ENCODE measurements around the gene NUDT8.
"Not testable (repeated sequence)": the region's sequence is repeated elsewhere in the genome, so short reads cannot be mapped to it uniquely, and the experiment has no call there.

Gene NUDT8

GRCh38 chr11:67641338-67642172 is 11.8 kb upstream of the NUDT8 start:
- DNase-seq (ENCODE audit: low spot score) = no peak

- DNase-seq (ENCODE audit: low spot score) = no peak
Observed at GRCh38 chr11:67640758-67641337, 11.1 kb upstream of the NUDT8 start.

DNA sequence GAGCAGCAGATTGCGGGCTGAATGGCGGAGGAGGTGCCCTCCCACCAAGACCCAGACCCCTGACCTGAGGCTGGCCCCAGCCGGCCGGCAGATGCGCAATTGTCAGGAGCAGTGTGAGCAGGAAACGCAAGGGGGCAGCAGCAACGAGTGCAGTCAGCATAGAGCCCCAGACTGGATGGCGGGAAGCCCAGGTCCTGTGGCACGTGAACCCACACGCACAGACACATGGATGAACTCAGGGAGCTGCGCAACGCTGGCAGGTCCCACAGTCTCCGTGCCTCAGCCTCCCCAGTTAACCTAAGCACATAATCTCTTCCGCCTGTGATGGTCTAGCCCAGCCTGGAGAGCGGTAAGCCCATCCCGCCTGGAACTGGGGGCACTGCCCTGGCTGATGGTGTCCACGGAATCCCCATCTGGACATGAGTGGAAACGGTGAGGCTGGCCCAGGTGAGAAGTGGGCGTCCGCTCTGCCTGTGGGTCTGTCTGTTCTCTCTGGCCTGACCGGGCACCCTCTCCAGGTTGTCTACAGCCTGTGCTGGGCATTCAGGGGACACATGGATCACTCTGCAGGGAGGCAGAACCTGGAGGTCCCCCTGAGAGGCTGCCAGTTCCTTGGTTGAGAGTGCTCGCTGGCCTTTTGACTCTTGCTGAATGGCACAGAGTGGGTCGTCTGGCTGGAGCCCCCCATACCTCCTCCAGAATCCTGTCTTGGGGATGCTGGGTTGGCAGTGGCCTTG is 10.5 kb upstream of the NUDT8 start:
- DNase-seq (ENCODE audit: low spot score) = peak; percentile 70

DNA sequence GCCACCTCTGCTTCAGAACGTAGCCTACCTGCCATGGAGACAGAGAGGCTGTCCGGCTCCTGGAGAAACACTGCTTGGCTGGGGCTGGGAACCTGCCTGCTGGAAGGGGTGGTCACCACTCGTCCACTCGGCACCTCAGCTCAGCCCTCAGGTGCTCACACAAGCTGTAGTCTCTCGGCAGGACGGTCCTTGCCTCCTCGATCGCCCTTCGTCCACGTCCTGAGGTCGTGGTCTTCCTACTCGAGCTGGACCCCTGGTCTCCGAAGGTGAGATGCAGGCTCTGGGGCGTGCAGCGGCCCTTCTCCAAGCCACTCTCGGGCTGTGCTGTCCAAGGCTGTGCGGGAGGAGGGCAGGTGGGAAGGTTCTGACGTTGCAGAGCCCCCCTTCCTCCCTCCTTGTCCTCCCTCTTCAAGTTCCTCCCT is 9.7 kb upstream of the NUDT8 start, which contains the start of gene TBX10:
Gene TBX10, minus strand, starts transcription at position 326 of the 422 bp plus-strand sequence. Its CDS starts 291 bp downstream, at position 35.
- no peak for DNase-seq (ENCODE audit: low spot score)

DNA sequence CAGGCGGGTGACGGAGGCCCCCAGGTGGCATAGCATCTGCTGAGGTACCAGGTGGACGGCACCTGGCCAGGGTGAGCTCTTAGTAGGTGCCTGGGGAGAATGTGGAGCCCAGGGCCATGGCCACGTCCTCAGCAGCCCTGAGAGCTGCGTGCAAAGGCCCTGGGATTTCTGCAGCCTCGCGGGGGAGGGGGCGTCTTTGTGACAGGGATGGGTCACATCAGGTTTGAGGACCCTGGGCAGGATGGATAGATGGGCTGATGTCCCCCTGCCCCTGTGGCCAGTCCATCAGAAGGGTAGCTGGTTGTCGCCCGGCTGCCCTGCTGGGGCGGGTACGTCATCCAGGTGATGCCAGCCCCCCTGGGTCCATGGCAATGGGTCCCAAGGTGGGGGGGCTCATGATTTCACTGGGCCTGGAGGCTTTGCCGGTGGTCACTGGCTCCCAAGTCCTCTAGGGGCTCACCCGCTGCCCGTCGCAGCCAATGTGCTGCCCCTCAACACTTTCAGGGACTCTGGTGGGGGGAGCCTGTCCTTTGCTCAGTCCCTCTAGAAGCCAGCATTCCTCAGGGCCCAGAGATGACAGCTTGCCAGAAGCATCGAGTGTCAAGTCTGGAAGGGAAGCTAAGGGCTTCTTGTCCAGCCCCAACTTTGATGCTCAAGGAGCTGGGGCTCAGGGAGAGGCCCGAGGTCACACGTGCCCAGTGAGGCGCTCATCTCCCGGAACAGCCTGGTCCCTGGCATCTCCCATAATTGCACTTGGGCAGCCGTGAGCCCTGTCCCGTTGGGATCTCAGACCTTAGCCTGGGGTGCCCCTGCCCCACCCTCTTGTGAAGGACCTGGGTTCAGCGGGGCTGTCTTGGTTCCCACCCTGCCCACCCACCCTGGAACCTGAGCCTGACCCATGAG is 9.0 kb upstream of the NUDT8 start:
- no peak for DNase-seq (ENCODE audit: low spot score)

- DNase-seq (ENCODE audit: low spot score) = not testable (repeated sequence)
Observed at GRCh38 chr11:67637441-67637840, 7.7 kb upstream of the NUDT8 start.

GRCh38 chr11:67636962-67637361 is 7.2 kb upstream of the NUDT8 start:
- no peak for DNase-seq (ENCODE audit: low spot score)

- DNase-seq (ENCODE audit: low spot score) = no peak
Observed at GRCh38 chr11:67635231-67635521, 5.4 kb upstream of the NUDT8 start.

- no peak for DNase-seq (ENCODE audit: low spot score)
Observed at GRCh38 chr11:67634366-67635230, 4.9 kb upstream of the NUDT8 start.

DNA sequence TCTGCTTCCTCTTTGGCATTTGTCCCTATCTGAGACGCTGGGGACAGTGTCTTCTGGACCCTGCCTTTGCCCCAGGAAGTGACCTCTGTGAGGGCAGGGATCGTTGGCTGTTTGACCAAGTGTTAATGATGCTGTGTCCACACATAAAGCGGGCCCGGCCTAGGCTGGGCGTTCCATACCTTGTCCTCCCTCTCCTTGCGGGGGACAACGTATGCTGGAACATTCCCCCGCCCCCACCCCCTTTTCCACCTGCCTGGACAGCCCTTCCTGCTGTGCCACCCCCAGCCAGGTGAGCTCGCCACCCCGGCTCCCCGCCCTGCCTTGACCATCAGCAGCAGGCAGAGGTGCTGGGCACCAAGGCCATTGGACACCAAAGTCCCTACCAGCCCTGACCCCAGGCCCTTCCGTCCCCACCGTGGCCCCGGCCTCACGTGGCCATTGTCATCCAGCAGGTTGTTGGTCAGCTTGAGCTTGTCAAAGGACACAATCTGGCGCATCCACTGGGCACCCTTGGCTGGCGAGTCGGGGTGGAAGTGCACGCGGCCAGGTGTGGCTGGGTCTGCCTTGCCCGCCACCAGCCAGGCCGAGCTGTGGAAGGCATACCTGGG is 4.1 kb upstream of the NUDT8 start:
- DNase-seq (ENCODE audit: low spot score) = no peak

- DNase-seq (ENCODE audit: low spot score) = no peak
Observed at GRCh38 chr11:67632982-67633755, 3.4 kb upstream of the NUDT8 start.

DNA sequence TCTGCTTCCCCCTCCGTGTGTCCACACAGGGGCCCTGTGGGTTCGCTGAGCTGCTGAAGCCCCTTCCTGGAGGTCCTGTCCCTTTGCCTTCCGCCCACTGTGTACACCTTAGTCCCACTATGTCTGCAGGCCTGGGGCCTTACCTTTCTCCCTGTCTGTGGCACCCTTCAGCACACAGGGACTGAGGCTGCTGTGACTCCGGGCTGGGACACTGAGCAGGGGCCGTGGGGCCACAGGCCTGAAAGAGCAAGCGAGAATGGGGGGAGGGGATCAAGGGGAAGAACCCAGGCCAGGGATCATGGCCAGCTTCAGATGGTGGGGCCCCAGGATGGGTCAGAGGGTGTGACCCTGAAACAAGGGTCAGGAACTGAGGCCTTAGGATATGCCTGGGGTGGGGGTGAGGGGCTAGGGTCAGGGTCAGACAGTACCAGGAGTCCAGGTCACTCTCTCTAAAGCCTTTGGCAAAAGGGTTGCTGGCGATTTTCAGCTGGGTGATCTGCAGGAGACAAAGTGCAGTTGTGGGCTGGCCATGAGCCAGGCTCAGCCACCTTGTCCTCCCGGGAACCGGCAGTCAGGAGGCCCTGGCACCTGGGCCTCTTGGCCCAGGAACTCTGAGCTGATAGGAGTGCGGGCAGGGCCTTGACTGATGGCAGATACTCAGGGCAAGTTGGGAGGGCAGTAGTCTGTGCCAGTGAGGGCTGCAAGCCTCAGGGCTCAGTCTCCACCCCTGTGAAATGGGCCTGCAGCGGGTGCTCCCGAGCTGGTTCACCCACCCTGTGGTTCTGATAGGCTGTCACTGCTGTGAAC is 2.6 kb upstream of the NUDT8 start:
- no peak for DNase-seq (ENCODE audit: low spot score)

- no peak for DNase-seq (ENCODE audit: low spot score)
Observed at GRCh38 chr11:67631853-67632174, 2.1 kb upstream of the NUDT8 start.

DNA sequence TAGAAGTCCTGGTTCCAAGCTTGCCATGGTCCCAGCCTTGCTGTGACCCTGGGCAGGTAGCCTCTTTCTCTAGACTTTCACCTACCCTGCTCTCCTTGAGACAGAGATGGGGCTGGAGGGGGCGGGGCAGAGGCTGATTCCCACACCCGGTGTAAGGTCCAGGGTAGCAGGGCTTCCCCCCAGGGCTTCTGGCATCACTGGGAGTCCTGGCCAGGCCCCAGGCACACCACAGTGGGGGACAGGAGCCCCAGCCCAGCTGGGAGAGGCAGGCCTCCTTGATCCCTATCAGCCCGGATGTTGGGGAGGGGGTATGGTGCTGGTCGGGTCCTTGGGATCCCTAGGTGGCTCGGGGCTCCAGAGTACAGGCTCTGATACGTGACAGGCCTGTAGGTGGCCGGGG is 1.7 kb upstream of the NUDT8 start:
- no peak for DNase-seq (ENCODE audit: low spot score)

DNA sequence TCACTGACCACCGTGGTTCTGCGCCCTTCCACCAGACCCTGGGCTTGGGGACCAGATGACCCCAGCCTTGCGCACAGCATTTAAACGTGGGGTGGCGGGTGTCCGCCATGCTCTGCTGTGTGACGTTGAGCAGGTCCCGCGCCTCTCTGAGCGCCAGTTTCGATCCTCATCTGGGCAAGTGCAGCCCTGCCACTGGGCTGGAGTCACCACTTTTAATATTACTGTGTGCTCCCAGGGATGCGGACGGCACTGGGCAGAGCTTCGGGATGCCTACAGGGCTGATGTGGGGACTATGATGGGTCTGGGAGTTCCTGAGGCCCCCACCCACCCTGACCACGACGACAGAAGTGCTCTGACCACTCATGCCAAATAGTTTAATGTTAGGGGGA is 1.2 kb upstream of the NUDT8 start:
- no peak for DNase-seq (ENCODE audit: low spot score)

GRCh38 chr11:67630228-67630942 is 648 bp upstream of the NUDT8 start:
- peak; percentile 96 for DNase-seq (ENCODE audit: low spot score)

GRCh38 chr11:67628710-67629385 is 889 bp downstream of the NUDT8 start:
- no peak for DNase-seq (ENCODE audit: low spot score)
